Measurements from ENCODE around the gene EEF1AKMT3. TPM values are rescaled to one million over a fixed set of nuclear protein-coding genes. Genes with fewer than 3 reads are reported as not detected.

The EEF1AKMT3 gene
- total RNA-seq, 4 donors from 2014 or later: 1.9 to 6.7 (median 4.3) TPM

DNA sequence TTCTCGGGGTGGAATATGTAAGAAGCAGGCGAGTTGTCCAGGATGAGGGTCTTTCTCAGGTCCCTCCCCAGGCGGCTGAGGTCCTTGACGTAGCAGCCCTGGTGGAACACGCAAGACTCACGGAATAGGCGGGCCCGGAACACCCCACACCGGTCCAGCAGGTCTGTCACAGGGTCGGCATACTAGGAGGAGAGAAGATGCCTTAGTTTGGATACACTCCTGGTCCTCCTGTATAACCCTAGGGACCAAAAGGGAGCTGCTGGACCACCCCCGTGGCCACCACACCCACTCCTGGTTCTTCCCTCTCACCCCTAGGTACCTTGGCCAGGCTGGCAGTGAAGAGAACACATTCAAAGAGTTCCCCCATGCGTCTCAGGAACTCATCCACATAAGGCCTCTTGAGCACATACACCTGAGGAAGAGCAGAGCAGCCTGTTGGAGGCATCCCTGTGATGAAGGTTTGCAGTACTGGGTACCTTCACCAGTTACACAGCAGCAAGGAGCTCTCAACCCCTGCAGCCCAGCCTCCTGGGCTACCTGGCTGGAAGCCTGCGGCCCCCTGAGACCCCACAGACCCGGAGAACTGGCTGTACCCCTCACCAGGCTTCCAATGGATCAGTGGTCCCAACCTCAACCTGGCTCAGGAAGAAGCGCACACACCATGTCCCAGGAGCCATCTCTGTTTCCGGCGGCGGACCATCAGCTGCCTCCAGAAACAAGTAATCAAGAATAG, 51.7 kb downstream of the EEF1AKMT3 start:
- no peak for DNase-seq
- TF ChIP-seq EP300 (IDR thresholded peaks at IDR 0.05; ENCODE audit: low read depth): no peak
- no peak for TF ChIP-seq POLR2A (IDR thresholded peaks at IDR 0.05)
- TF ChIP-seq POLR2AphosphoS5 (IDR thresholded peaks at IDR 0.05): no peak
- TF ChIP-seq, protein P1, sequence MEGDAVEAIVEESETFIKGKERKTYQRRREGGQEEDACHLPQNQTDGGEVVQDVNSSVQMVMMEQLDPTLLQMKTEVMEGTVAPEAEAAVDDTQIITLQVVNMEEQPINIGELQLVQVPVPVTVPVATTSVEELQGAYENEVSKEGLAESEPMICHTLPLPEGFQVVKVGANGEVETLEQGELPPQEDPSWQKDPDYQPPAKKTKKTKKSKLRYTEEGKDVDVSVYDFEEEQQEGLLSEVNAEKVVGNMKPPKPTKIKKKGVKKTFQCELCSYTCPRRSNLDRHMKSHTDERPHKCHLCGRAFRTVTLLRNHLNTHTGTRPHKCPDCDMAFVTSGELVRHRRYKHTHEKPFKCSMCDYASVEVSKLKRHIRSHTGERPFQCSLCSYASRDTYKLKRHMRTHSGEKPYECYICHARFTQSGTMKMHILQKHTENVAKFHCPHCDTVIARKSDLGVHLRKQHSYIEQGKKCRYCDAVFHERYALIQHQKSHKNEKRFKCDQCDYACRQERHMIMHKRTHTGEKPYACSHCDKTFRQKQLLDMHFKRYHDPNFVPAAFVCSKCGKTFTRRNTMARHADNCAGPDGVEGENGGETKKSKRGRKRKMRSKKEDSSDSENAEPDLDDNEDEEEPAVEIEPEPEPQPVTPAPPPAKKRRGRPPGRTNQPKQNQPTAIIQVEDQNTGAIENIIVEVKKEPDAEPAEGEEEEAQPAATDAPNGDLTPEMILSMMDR (IDR thresholded peaks at IDR 0.05): no peak
- H3K27ac ChIP-seq: no peak overlapping the region
- peaks cover 0 to 6% (median 0%) of the 10 kb centered on the region in 4 donors for H3K4me1 ChIP-seq
- peaks cover 0 to 86% (median 42%) of the 10 kb centered on the region in 4 donors for H3K36me3 ChIP-seq
- no peaks in the 10 kb centered on the region for H3K27me3 ChIP-seq
- H3K9me3 ChIP-seq: no peaks in the 10 kb centered on the region
- in situ Hi-C loops (cut with MboI; ENCODE audit: low pct_ligation_motif_present in 1 of 4, low pct_unique_long_range_greater_than_20kb in 1 of 4, low sequenced_read_pairs in 3 of 4): no loop called here
- 80 to 92% methylated on average over 1 to 13 of the region's 18 CpGs for WGBS, 2 donors (ENCODE audit: low coverage in 1 of 2)
- intact Hi-C loops (cut with DNase I; ENCODE audit: low total_unique reads): no loop called here
- no peak overlapping the region for H3K4me3 ChIP-seq

DNA sequence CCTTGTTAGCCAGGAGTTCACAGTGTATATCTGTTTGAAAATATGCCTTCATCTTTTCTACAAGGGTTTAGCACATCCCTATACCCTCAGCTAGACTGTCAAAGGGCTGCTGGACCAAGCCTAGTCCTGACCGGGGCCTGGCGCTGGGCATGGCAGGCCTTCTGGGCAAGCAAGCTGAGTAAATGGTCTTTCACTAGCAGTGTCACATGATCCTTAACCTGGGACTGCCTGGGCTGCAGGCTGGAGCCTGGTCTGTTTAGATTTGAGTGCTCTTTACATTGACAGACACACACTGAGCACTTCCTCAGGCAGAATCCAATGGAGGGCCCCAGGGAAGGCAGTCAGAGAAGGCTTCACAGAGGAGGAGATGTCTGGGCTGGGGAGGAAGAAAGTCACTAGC, 53.0 kb downstream of the EEF1AKMT3 start:
- no peak for TF ChIP-seq EP300 (IDR thresholded peaks at IDR 0.05; ENCODE audit: low read depth)
- TF ChIP-seq, protein P1 (IDR thresholded peaks at IDR 0.05): no peak
- no peak for TF ChIP-seq POLR2A (IDR thresholded peaks at IDR 0.05)
- no peak for TF ChIP-seq POLR2AphosphoS5 (IDR thresholded peaks at IDR 0.05)
- WGBS, 2 donors (ENCODE audit: low coverage in 1 of 2): 90 to 100% methylated on average over 2 of the region's 2 CpGs
- H3K4me1 ChIP-seq: peaks cover under 1 to 18% (median 6%) of the 10 kb centered on the region in 4 donors
- H3K4me3 ChIP-seq: no peak overlapping the region
- H3K27me3 ChIP-seq: no peaks in the 10 kb centered on the region
- no peaks in the 10 kb centered on the region for H3K9me3 ChIP-seq
- peaks cover 0 to 79% (median 42%) of the 10 kb centered on the region in 4 donors for H3K36me3 ChIP-seq
- no peak overlapping the region for H3K27ac ChIP-seq
- in situ Hi-C loops (cut with MboI; ENCODE audit: low pct_ligation_motif_present in 1 of 4, low pct_unique_long_range_greater_than_20kb in 1 of 4, low sequenced_read_pairs in 3 of 4): loop anchor here in 2 of 4 donors (5.0 kb wide), 1 partner anchor 82 kb away; no protein-coding TSS in a partner anchor
- no peak for DNase-seq
- intact Hi-C loops (cut with DNase I; ENCODE audit: low total_unique reads): no loop called here

DNA sequence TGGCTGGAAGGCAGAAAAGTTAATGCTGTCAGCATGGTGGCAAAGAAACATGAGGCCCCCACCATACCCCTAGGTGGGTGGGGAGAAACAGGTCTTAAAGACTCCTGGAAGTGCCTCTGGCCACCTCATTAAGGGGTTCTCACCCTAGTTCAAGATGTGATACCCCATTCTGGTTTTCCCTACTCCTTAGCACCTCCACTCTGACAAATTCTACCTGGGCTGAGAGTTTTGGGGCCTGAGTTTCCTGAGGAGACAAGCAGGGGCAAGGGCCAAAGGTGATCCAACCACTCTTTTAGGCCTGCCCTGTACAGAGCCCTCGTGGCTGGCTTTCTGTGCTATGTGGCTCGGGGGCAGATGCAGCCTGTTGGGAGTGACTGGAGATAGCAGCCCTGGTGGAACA, 54.0 kb downstream of the EEF1AKMT3 start:
- Histone ChIP-seq H3K36me3 (peaks cover 0 to 76% (median 42%) of the 10 kb centered on the region in 4 donors), H3K27ac (no peak overlapping the region), H3K27me3 (no peaks in the 10 kb centered on the region), H3K9me3 (no peaks in the 10 kb centered on the region), H3K4me1 (peaks cover 7 to 27% (median 14%) of the 10 kb centered on the region in 4 donors), H3K4me3 (no peak overlapping the region)
- DNase-seq: no peak
- intact Hi-C loops (cut with DNase I; ENCODE audit: low total_unique reads) (no loop called here), in situ Hi-C loops (cut with MboI; ENCODE audit: low pct_ligation_motif_present in 1 of 4, low pct_unique_long_range_greater_than_20kb in 1 of 4, low sequenced_read_pairs in 3 of 4) (loop anchor here in 2 of 4 donors (5.0 kb wide), 1 partner anchor 81 kb away; no protein-coding TSS in a partner anchor)
- TF ChIP-seq EP300 (IDR thresholded peaks at IDR 0.05; ENCODE audit: low read depth): no peak
- TF ChIP-seq POLR2AphosphoS5 (IDR thresholded peaks at IDR 0.05): no peak
- TF ChIP-seq POLR2A (IDR thresholded peaks at IDR 0.05): no peak
- TF ChIP-seq, protein P1 (IDR thresholded peaks at IDR 0.05): no peak
- WGBS, 2 donors (ENCODE audit: low coverage in 1 of 2): 96% methylated on average over 2 of the region's 2 CpGs; no CpG with 5 or more reads in 1 of the 2 donors

DNA sequence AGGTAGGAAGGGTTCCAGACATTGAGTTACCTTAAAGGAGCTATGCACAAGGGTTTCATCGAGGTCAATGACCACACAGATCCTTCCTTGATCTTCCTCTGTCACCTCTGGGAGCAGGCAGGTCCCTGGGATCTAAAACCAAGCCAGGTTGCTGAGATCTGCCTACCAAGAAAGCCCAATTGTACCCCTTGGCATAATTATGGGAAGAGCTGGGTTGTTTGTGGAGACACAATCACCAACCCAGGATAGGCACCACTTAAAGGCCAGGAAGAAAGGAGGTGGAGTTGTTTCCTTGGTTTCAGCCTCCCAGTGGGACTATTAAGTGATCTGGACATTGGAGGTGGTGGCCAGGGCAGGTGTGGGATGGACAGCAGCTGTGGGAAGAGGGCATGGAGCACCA, 54.6 kb downstream of the EEF1AKMT3 start:
- Histone ChIP-seq H3K36me3 (peaks cover 0 to 71% (median 40%) of the 10 kb centered on the region in 4 donors), H3K4me1 (peaks cover 13 to 33% (median 20%) of the 10 kb centered on the region in 4 donors), H3K27me3 (no peaks in the 10 kb centered on the region), H3K9me3 (no peaks in the 10 kb centered on the region), H3K27ac (no peak overlapping the region), H3K4me3 (no peak overlapping the region)
- WGBS, 2 donors (ENCODE audit: low coverage in 1 of 2): 67% methylated on average over 1 of the region's 1 CpG; no CpG with 5 or more reads in 1 of the 2 donors
- no peak for DNase-seq
- no peak for TF ChIP-seq POLR2A (IDR thresholded peaks at IDR 0.05)
- no peak for TF ChIP-seq POLR2AphosphoS5 (IDR thresholded peaks at IDR 0.05)
- TF ChIP-seq, protein P1 (IDR thresholded peaks at IDR 0.05): no peak
- no peak for TF ChIP-seq EP300 (IDR thresholded peaks at IDR 0.05; ENCODE audit: low read depth)
- in situ Hi-C loops (cut with MboI; ENCODE audit: low pct_ligation_motif_present in 1 of 4, low pct_unique_long_range_greater_than_20kb in 1 of 4, low sequenced_read_pairs in 3 of 4): loop anchor here in 2 of 4 donors (5.0 kb wide), 1 partner anchor 80 kb away; no protein-coding TSS in a partner anchor
- intact Hi-C loops (cut with DNase I; ENCODE audit: low total_unique reads): no loop called here
